SU-DHL-6 (cell line): ENCODE measurements around the gene SDC1.

Source experiments
- EZH2phosphoT487 ChIP-seq: fragments of 200-600 bp; sonication (generic), shearing (Covaris generic); conservative IDR thresholded peaks from 2 replicates; pipeline ENCODE4 v1.6.1; 2018; ENCODE audit warnings: mild to moderate bottlenecking, antibody characterized with exemption, low read length, moderate library complexity, mixed read lengths
- TF ChIP-seq, protein P1 (sequence below): fragments of 200-600 bp; sonication (generic); IDR thresholded peaks from one replicate; pipeline ENCODE4 v1.5.1; 2017; ENCODE audit warnings: antibody characterized with exemption, mild to moderate bottlenecking, low read length, moderate library complexity; ENCODE audit not compliant: insufficient read depth, poor library complexity, severe bottlenecking

DNA sequence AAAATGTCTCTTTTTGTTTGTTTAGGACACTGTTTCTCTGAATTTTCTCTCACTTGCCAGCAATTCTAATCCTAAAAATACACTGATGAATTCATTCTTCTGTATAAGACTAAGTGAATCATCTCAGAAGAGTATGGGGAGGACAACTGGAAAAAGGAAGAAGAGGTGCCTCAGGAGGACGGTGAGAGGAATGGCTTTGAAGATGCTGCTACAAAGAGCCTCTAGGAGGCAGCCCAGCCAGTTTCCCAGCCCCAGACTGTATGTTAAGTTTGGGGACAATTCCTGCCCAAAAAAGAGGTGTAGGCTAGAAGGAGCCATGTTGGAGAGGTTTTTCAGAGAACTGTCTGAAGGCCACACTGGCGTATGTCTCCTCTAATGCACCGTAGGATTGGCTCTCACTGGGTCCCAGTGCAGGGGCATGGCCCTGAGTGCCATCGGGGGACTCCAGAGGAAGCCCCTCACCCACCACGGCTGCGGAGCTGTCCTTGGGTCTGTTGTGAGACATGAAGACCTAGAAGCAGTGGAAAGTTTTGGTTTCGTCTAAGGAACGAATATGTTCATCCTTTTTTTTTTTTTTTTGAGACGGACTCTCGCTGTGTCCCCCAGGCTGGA is 3.1 kb upstream of the SDC1 start:
- TF ChIP-seq, protein P1, sequence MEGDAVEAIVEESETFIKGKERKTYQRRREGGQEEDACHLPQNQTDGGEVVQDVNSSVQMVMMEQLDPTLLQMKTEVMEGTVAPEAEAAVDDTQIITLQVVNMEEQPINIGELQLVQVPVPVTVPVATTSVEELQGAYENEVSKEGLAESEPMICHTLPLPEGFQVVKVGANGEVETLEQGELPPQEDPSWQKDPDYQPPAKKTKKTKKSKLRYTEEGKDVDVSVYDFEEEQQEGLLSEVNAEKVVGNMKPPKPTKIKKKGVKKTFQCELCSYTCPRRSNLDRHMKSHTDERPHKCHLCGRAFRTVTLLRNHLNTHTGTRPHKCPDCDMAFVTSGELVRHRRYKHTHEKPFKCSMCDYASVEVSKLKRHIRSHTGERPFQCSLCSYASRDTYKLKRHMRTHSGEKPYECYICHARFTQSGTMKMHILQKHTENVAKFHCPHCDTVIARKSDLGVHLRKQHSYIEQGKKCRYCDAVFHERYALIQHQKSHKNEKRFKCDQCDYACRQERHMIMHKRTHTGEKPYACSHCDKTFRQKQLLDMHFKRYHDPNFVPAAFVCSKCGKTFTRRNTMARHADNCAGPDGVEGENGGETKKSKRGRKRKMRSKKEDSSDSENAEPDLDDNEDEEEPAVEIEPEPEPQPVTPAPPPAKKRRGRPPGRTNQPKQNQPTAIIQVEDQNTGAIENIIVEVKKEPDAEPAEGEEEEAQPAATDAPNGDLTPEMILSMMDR, result no peak
- no peak for TF ChIP-seq EZH2phosphoT487
